Osteocyte (in vitro differentiated cells): ENCODE data around the gene NOP53. TPM values are rescaled to one million over a fixed set of nuclear protein-coding genes. Genes with fewer than 3 reads are reported as not detected.
A peak's percentile ranks its signal among the peaks of the same experiment; 100 is the strongest.
"Not testable (repeated sequence)": the region's sequence is repeated elsewhere in the genome, so short reads cannot be mapped to it uniquely, and the experiment has no call there.

Source experiments
- DNase-seq: peaks from one replicate; pipeline ENCODE4 v3.0.0; 2021; ENCODE audit warnings: mixed read lengths; ENCODE audit not compliant: unreplicated experiment; ENCODE audit errors: extremely low spot score
- H3K27ac Mint-ChIP-seq: one replicate; pipeline ENCODE4 v1.8.0; 2021; ENCODE audit warnings: mild to moderate bottlenecking, mixed read lengths; ENCODE audit not compliant: unreplicated experiment
- H3K27me3 Mint-ChIP-seq: one replicate; pipeline ENCODE4 v1.8.0; 2021; ENCODE audit warnings: mixed read lengths; ENCODE audit not compliant: unreplicated experiment
- H3K36me3 Mint-ChIP-seq: one replicate; pipeline ENCODE4 v1.8.0; 2021; ENCODE audit warnings: mixed read lengths; ENCODE audit not compliant: unreplicated experiment
- H3K4me1 Mint-ChIP-seq: one replicate; pipeline ENCODE4 v1.8.0; 2021; ENCODE audit warnings: mixed read lengths; ENCODE audit not compliant: unreplicated experiment
- H3K4me3 Mint-ChIP-seq: one replicate; pipeline ENCODE4 v1.8.0; 2021; ENCODE audit warnings: mild to moderate bottlenecking, moderate library complexity, mixed read lengths; ENCODE audit not compliant: unreplicated experiment
- H3K9me3 Mint-ChIP-seq: one replicate; pipeline ENCODE4 v1.8.0; 2021; ENCODE audit warnings: mixed read lengths; ENCODE audit not compliant: unreplicated experiment
- CTCF ChIP-seq: fragments of 200-600 bp; sonication (generic); IDR thresholded peaks from 2 replicates; pipeline ENCODE4 v1.5.0; 2021; ENCODE audit warnings: antibody characterized with exemption, mild to moderate bottlenecking, moderate library complexity
- total RNA-seq: library from RNA; stranded (reverse); gene quantifications from 2 replicates; pipeline ENCODE4 v1.2.1, GENCODE V29; 2021

The NOP53 gene
- total RNA-seq, 1 donor from 2014 or later = 232 TPM

- H3K4me3 Mint-ChIP-seq = peak within 1 kb of the TSS; percentile 96
- DNase-seq = peak; percentile 93
- no peaks in the 10 kb centered on the region for H3K27me3 Mint-ChIP-seq
- peaks cover 27% of the 10 kb centered on the region for H3K36me3 Mint-ChIP-seq
- H3K27ac Mint-ChIP-seq = peak within 1 kb of the TSS; percentile 86
- H3K9me3 Mint-ChIP-seq = no peaks in the 10 kb centered on the region
- peaks cover 44% of the 10 kb centered on the region for H3K4me1 Mint-ChIP-seq
- peak; percentile 100 for TF ChIP-seq CTCF
Observed at GRCh38 chr19:47713046-47714021, 32.0 kb upstream of the NOP53 start, which contains the start of gene EHD2. EHD2 (plus strand) TSS chr19:47713422; CDS start chr19:47716613, 3,191 bp downstream.

GRCh38 chr19:47714339-47714738 is 31.0 kb upstream of the NOP53 start:
- H3K27ac Mint-ChIP-seq = peak overlapping the region; percentile 86
- no peaks in the 10 kb centered on the region for H3K27me3 Mint-ChIP-seq
- H3K36me3 Mint-ChIP-seq = peaks cover 27% of the 10 kb centered on the region
- DNase-seq = no peak
- H3K4me3 Mint-ChIP-seq = peak overlapping the region; percentile 96
- no peaks in the 10 kb centered on the region for H3K9me3 Mint-ChIP-seq
- no peak for TF ChIP-seq CTCF
- H3K4me1 Mint-ChIP-seq = peaks cover 54% of the 10 kb centered on the region

GRCh38 chr19:47714855-47715254 is 30.5 kb upstream of the NOP53 start:
- Mint-ChIP-seq H3K4me1 (peaks cover 59% of the 10 kb centered on the region), H3K4me3 (peak overlapping the region; percentile 96), H3K27ac (peak overlapping the region; percentile 70), H3K36me3 (peaks cover 27% of the 10 kb centered on the region)
- DNase-seq, H3K9me3 Mint-ChIP-seq, H3K27me3 Mint-ChIP-seq: not testable (repeated sequence)

GRCh38 chr19:47716270-47716937 is 28.9 kb upstream of the NOP53 start:
- DNase-seq = no peak
- H3K4me1 Mint-ChIP-seq = peaks cover 72% of the 10 kb centered on the region
- peaks cover 30% of the 10 kb centered on the region for H3K36me3 Mint-ChIP-seq
- H3K4me3 Mint-ChIP-seq = peak overlapping the region; percentile 75
- H3K9me3 Mint-ChIP-seq = no peaks in the 10 kb centered on the region
- peak overlapping the region; percentile 59 for H3K27ac Mint-ChIP-seq
- H3K27me3 Mint-ChIP-seq = no peaks in the 10 kb centered on the region
- no peak for TF ChIP-seq CTCF

GRCh38 chr19:47718415-47719046 is 26.8 kb upstream of the NOP53 start:
- Mint-ChIP-seq H3K27ac (peak overlapping the region; percentile 94), H3K36me3 (peaks cover 32% of the 10 kb centered on the region), H3K4me1 (peaks cover 84% of the 10 kb centered on the region), H3K4me3 (peak overlapping the region; percentile 67)
- H3K9me3 Mint-ChIP-seq, H3K27me3 Mint-ChIP-seq, DNase-seq: not testable (repeated sequence)
